A204.1 (cell line): ENCODE measurements around the gene SDC1.
"Not testable (repeated sequence)": the region's sequence is repeated elsewhere in the genome, so short reads cannot be mapped to it uniquely, and the experiment has no call there.

Experiments
- FAIRE-seq: peaks from 2 replicates; lab custom pipeline; 2012; peaks lifted over from hg19 to GRCh38; lab: Jason Lieb, UNC

SDC1 gene, protein sequence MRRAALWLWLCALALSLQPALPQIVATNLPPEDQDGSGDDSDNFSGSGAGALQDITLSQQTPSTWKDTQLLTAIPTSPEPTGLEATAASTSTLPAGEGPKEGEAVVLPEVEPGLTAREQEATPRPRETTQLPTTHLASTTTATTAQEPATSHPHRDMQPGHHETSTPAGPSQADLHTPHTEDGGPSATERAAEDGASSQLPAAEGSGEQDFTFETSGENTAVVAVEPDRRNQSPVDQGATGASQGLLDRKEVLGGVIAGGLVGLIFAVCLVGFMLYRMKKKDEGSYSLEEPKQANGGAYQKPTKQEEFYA

DNA sequence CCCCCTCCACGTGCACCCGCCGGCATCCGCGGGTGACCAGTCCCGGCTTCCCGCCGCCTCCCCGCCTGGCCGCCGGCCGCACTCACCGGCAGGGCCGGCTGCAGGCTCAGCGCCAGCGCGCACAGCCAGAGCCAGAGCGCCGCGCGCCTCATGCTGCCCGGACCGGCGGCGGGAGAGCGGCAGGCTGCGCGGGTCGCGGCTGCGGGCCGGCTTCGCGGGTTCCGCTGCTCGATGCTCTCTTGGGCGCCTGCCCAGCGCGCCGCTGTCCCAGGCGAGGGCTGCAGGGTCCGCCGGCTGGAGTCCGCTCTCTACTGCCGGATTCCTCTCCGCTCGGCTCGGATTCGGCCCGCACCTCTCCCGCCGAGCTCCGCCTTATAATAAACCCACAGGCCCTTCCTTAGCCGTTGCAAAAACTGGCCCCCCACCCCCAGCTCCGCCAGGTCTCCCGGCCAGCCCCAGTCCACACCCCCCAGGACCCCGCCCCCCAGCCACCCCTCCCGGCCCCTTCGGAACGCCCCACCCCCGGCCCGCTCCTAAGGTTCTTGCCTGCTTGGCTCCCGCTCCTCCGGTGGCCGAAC lies at the start of gene SDC1:
SDC1 (minus strand) TSS at position 415 of the 578 bp plus-strand sequence; CDS start at position 152, 263 bp downstream.
- no peak for FAIRE-seq

GRCh38 chr2:20273042-20273441 lies 48.1 kb upstream of the SDC1 start:
- FAIRE-seq = no peak

DNA sequence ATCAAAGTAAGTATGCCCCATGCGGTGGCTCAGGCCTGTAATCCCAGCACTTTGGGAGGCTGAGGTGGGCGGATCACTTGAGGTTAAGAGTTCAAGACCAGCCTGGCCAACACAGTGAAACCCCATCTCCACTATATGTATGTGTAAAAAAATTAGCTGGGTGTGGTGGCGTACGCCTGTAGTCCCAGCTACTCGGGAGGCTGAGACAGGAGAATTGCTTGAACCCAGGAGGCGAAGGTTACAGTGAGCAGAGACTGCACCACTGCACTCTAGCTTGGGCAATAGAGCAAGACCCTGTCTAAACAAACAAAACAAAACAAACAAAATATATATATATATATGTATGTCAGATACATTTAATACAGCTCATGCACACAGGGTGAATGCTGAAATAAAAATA lies 43.4 kb upstream of the SDC1 start:
- not testable (repeated sequence) for FAIRE-seq

GRCh38 chr2:20267529-20267928 lies 42.6 kb upstream of the SDC1 start:
- no peak for FAIRE-seq

DNA sequence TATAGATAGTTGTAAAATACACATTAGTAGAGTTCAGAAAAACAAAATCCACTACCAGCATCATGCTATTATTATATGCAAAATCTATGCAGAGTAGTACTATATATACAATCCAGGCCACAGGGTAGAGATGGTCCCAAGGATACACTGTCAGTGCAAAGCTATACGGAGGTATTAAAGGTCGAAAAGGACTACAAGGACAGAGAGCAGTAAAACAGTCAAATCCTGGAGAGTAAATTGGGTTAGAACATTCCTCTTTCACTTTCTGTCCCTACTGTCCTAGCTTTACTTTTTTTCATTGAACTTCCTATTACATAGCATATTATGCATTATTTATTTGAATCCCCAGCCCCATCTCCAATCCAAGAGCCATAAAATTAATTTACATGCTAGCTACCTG lies 39.7 kb upstream of the SDC1 start:
- no peak for FAIRE-seq

DNA sequence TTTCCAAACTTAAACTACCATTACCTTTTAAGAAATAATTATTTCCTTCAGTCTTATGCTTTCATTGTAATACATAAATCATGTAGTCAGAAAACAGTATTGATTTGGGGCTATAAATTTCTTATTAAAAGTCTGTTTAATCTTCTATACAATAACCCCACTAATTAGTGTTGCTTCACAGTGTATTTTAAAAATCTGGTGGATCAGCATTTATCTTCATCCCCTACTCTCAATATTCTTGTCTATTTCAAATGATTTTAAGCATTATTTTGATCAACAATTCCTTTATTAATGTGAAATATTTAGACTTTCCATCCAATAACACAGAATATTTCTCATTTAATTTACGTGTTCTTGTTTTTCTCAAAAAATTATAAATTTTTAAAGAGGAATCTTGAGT lies 32.5 kb upstream of the SDC1 start:
- FAIRE-seq = no peak

DNA sequence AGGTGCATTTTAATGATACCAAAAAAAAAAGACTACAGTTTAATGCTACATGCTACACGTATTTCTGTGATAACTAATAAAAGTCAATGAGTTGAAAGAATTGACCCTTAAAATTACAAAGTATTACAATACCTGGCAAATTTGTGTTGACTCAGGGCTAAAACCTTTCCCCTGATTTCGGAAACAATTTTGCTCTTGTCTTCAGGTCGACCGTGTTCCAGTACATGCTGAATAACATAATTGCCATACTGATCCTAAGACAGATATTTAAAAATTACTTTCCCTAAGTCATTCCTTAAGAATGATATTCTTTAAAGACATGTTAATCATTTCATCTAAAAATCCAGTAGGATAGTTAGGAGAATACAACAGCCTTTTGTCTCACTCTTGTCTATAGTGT lies 29.8 kb upstream of the SDC1 start:
- FAIRE-seq = no peak

GRCh38 chr2:20250436-20250835 lies 25.5 kb upstream of the SDC1 start:
- no peak for FAIRE-seq

GRCh38 chr2:20249170-20249569 lies 24.2 kb upstream of the SDC1 start:
- no peak for FAIRE-seq

DNA sequence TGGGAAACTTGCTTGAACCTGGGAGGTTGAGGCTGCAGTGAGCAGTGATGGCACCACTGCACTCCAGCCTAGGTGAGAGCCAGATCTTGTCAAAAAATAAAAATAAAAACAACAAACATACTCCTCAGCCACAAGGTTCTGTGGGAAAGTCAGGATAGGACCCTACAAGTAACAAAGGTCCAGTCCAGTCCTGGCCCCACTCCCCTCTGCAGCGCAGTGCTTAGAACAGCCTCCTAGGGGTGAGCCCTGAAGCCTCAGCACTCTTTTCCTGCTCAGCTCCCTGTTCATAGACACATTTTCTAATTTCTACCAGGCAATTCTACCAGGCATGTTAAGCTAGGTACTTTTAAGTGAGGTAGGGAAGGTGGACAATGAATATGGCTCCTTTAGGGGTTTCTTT lies 22.2 kb upstream of the SDC1 start:
- FAIRE-seq = no peak

- not testable (repeated sequence) for FAIRE-seq
Measured at GRCh38 chr2:20243637-20244036, 18.7 kb upstream of the SDC1 start.

DNA sequence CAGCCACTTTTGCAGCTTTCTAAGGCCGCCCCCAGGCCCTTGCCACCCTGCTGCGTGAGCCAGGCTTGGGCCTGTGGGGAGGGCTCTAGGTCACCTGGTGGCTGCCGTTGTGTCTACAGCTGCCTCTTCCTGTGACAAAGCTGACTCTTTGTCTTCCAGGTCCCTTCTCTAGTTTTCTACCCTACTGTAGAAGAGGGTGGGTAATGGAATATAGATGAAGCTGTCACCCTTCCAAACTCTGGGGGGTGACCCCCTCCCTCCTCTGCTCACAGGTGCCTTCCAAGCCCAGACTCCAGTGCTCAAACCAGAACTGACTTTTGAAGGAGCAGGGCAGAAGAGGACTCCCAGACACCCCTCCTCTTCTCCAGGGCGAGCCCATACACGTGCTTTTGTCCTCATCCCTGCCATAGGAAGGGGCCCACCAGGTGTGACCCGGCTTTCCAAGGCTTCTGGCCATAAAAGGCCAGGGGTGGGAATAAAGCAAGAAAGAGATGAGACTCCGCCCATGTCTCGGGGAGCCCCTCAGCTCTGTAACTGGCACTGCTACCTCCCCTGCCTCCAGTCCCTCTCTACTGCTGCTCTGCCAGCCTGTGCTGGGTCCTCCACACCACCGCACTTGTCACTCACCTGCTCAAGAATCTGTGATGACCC lies 17.9 kb upstream of the SDC1 start:
- FAIRE-seq = no peak

DNA sequence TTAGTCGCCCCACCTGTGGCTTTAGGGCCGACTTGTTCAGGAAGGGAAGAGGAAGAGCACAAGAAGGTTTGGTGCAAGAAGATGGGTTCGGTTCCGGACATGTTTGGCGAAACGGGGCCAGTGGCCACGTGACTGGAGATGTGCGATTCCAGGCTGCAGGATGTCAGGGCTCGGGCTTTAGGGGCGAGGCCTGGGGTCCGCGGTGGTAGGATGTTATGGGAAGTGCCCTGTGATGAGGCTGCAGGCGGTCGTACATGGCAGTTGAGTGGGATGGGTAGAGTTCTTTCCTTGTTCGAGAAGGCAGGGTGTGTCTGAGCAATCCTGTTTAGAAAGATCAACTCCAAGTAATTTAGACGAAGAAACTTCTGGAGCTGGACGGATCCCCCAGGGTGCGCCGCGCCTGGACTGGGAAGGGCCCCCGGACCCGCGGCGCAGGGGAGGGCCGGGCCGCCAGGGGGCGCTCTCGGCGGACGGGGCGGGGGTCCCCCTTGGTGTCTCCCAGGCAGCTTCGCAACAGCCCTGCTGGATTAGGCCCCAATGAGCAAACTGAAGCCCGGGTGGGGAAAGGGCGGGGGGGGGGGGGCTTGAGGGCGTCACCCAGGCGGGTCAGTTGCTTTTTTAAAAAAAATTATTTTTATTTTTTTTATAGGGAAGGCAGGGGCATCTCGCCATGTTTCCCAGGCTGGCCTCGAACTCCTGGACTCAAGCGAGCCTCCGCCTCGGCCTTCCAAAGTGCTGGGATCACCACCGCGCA lies 17.2 kb upstream of the SDC1 start:
- FAIRE-seq = no peak

GRCh38 chr2:20240291-20240690 lies 15.4 kb upstream of the SDC1 start:
- not testable (repeated sequence) for FAIRE-seq

DNA sequence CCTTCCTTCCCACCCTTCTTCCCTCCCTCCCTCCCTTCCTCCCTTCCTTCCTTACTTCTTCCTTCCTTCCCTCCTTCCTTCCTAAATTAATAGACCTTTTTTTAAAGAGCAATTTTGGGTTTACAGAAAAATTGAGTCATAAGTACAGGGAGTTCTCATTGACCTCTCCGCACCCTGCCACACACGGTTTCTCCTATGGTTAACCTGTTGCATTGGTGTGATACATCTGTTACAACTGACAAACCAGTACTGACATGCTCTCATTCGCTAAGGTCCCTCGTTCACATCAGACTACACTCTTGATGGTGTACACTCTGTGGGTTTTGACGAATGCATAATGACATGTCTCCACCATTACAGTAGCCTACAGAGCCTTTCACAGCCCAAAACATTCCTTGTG lies 11.6 kb upstream of the SDC1 start:
- FAIRE-seq = no peak

DNA sequence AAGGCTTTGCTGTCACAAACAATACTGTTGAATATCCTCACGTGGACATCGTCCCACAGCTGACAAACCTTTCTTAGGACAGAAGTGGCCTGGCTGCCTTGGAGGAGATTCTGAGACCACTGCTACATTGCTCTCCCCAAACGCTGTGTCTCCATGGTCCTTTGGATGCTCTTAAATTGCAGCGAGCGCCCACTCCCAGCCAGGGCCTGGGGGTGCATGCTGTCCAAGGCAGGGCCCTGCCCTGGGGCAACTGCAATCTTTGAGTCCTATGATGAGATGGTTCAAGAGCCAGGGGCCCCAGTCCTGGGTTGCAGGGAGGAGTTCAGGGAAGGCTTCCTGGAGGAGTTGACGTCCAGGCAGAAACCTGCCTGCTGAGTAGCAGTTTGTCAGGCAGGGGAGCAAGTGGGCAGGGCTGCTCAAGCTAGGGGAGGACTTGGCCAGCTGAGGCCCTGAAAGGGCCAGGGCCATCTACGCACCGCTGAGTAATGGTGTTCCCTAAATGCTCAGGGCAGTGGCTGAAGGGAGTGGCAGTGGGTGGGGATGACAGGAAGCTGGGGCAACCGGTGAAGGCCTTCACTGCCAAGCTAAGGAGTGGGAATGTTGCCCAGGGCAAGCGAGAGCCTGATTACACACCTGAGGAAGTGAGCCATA lies 10.8 kb upstream of the SDC1 start:
- no peak for FAIRE-seq

DNA sequence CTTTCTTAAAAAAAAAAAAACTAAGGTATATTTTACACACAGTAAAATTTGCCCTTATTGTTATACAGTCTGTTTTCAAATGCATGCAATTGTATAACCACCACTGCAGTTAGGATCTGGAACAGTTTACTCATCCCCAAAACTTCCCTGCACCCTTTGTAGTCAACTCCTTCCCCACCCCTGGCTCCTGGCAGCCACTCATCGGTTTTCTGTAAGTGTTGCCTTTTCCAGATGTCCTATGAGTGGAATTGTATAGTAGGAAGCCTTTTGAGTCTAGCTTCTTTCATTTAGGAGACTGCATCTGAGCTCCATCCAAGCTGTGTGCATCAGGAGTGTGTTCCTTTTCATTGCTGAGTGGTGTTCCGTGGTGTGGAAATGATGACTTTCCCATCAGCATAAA lies 9.7 kb upstream of the SDC1 start:
- not testable (repeated sequence) for FAIRE-seq

- FAIRE-seq = no peak
Measured at GRCh38 chr2:20232837-20233207, 7.9 kb upstream of the SDC1 start.

- FAIRE-seq = no peak
Measured at GRCh38 chr2:20231598-20232026, 6.7 kb upstream of the SDC1 start.

DNA sequence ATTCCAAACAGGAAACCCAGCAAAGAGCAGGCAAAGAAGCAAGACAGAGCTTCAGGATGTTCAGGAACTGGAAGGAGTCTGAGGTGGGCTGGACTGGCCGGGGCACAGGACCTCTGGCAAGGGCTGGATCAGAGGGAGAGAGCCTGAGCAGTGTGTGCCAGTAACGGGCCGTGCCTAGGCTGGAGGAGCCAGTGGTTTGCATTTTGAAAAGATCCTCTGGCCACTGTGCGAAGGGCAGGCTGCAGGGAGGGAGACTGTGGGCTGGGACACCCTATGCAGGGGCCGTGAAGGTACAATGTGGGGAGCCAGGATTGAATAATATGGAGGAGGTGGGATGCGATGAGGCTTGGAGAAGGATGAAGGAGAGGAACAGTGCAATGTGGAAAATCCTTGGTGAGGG lies 6.2 kb upstream of the SDC1 start:
- FAIRE-seq = no peak

DNA sequence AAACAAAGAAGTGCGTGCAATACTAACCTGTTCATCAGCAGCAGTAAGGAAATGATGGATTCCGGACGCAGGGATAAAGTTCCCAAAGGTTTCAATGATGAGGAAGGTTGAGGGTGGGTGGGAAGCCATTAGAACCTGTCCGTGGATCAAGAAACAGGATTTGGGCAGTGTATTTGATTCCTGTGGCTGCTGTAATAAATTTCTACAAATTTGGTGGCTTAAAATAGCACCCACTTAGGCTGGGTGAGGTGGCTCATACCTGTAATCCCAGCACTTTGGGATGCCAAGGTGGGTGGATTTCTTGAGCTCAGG lies 5.1 kb upstream of the SDC1 start:
- no peak for FAIRE-seq

DNA sequence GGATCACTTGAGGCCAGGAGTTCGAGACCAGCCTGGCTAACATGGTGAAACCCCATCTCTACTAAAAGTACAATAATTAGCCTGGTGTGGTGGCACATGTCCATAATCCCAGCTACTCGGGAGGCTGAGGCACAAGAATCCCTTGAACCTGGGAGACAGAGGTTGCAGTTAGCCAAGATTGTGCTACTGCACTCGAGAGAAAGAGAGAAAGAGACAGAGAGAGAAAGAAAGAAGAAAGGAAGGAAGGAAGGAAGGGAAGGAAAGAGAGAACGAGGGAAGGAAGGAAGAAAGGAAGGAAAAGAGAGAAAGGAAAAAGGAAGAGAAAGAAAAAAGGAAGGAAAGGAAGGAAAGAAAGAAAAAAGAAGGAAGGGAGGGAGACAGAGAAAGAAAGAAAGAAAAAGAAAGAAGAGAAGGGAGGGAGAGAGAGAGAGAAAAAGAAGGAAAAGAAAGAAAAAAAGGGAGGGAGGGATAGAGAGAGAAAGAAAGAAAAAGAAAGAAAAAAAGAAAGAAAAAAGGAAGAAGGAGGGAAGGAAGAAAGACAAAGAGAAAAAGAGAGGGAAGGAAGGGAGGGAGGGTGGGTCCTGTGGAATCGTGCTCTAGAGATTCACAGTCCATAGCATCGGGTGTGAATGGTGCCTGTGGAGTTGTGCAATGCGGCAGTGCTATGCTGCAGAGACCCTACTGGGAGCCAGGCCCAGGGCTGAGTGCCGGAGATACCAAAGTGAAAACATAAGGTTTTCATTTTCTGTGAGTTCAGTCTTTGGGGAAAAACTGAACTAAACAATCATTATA lies 4.6 kb upstream of the SDC1 start:
- no peak for FAIRE-seq
